Subcutaneous abdominal adipose tissue (tissue), 5 donors: ENCODE data around the gene SPATA33.

Source experiments
- H3K27ac ChIP-seq: one replicate; pipeline ENCODE4 v1.7.0; 2013; ENCODE audit warnings: low read depth, mild to moderate bottlenecking, inconsistent platforms, low read length, moderate library complexity
- H3K27me3 ChIP-seq, 5 donors: one replicate each; pipeline ENCODE4 v1.7.0; 2013; ENCODE audit warnings: low read length in 5 of 5, inconsistent platforms in 1 of 5; ENCODE audit not compliant: control insufficient read depth in 5 of 5, insufficient read depth in 4 of 5
- H3K36me3 ChIP-seq, 5 donors: one replicate each; pipeline ENCODE4 v1.7.0; 2013; ENCODE audit warnings: low read length in 5 of 5; ENCODE audit not compliant: control insufficient read depth in 5 of 5, insufficient read depth in 5 of 5
- H3K4me1 ChIP-seq, 5 donors: one replicate each; pipeline ENCODE4 v1.7.0; 2013; ENCODE audit warnings: low read length in 5 of 5, mild to moderate bottlenecking in 3 of 5, moderate library complexity in 1 of 5; ENCODE audit not compliant: control insufficient read depth in 5 of 5, insufficient read depth in 5 of 5
- H3K4me3 ChIP-seq, 5 donors: one replicate each; pipeline ENCODE4 v1.7.0; 2013; ENCODE audit warnings: low read length in 5 of 5, low read depth in 1 of 5
- H3K9ac ChIP-seq, 5 donors: one replicate each; pipeline ENCODE4 v1.7.0; 2013; ENCODE audit warnings: low read length in 5 of 5, mild to moderate bottlenecking in 4 of 5, moderate library complexity in 3 of 5
- H3K9me3 ChIP-seq, 5 donors: one replicate each; pipeline ENCODE4 v1.7.0; 2013; ENCODE audit warnings: low read length in 5 of 5; ENCODE audit not compliant: control insufficient read depth in 5 of 5
- donor health status: healthy.
- donor health status: healthy.
- donor health status: healthy.
- donor health status: healthy.
- donor health status: healthy.

SPATA33 gene

DNA sequence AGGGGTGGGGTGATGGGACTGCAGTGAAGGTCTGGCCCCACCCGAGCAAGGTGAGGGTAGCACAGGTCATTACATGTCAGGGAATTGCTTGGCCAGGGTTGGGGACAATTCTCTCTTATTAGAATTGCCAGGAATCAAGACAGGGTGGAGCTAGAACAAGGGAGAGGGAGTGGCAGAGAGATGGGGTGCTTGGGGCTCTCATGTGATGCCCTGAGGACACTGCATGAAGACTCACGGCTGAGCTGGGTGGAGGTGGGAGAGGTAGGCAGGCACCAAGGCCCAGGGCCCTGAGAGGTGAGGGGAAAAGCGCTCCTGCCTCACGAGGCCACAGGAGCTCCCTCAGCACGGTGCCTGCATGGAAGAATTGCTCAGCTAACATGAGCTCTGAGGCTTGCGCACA is 40.6 kb upstream of the SPATA33 start:
- Histone ChIP-seq H3K27ac (no peak overlapping the region), H3K4me3 (no peak overlapping the region), H3K36me3 (no peaks in the 10 kb centered on the region), H3K4me1 (peaks cover 0 to 19% (median 1%) of the 10 kb centered on the region in 5 donors), H3K9ac (no peak overlapping the region), H3K27me3 (peaks cover 15 to 38% (median 28%) of the 10 kb centered on the region in 5 donors), H3K9me3 (no peaks in the 10 kb centered on the region)

DNA sequence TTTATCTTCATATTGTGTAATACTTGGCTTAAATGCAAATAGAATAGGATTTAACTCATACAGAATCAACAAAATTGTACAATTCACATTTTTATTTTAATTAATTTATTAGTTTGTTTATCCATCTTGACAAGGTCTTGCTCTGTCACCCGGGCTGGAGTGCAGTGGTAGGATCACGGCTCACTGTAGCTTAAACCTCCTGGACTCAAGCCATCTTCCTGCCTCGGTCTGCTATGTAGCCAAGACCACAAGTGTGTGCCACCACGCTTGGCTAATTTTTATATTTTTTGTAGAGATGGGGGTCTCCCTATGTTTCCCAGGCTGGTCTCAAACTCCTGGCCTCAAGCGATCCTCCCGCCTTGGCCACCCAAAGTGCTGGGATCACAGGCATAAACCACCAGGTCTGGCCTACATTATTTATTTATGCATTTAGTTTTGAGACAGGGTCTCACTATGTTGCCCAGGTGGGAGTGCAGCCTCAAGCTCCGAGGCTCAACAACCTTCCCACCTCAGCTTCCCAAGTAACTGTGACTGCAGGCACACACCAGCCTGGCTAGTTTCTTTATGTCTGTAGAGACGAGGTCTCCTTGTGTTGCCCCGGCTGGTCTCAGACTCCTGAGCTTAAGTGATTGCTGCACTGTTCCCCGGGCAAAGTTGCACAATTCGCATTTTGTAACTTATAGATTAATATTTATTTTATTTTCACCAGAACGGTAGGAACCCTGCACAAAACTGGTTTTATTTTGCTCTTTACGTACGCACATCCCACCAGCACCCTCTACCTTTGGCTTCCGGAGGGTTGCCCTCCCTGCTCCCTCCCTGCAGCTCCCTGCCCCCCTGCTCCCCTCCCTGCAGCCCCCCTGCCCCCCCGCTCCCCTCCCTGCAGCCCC is 39.3 kb upstream of the SPATA33 start:
- no peaks in the 10 kb centered on the region for H3K9me3 ChIP-seq
- peaks cover 15 to 36% (median 33%) of the 10 kb centered on the region in 5 donors for H3K27me3 ChIP-seq
- H3K9ac ChIP-seq, result no peak overlapping the region
- H3K27ac ChIP-seq, result no peak overlapping the region
- H3K4me3 ChIP-seq, result no peak overlapping the region
- H3K4me1 ChIP-seq, result peaks cover 0 to 20% (median 1%) of the 10 kb centered on the region in 5 donors
- H3K36me3 ChIP-seq, result no peaks in the 10 kb centered on the region

DNA sequence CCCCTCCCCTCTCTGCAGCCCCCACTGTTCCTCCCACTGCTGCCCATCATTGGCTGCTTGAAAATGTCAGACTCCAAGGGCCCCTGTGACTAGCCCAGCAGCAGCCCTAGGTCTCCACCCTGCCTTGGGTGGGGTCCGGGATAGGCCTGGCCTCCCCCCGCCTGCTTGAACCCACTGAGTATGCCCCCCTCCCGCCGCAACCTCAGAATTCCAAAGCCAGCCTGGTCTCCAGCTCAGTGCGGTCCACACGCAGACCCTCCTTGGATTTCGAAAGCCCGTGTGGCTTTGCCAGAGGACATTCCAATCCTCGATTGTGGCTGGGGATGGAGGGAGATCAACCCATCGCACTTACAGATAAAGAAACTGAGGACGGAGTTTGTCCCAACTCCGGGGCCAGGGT is 37.8 kb upstream of the SPATA33 start:
- peaks cover 0 to 27% (median 2%) of the 10 kb centered on the region in 5 donors for H3K4me1 ChIP-seq
- no peak overlapping the region for H3K4me3 ChIP-seq
- no peaks in the 10 kb centered on the region for H3K36me3 ChIP-seq
- no peak overlapping the region for H3K9ac ChIP-seq
- no peak overlapping the region for H3K27ac ChIP-seq
- peaks cover 20 to 44% (median 30%) of the 10 kb centered on the region in 5 donors for H3K27me3 ChIP-seq
- no peaks in the 10 kb centered on the region for H3K9me3 ChIP-seq

DNA sequence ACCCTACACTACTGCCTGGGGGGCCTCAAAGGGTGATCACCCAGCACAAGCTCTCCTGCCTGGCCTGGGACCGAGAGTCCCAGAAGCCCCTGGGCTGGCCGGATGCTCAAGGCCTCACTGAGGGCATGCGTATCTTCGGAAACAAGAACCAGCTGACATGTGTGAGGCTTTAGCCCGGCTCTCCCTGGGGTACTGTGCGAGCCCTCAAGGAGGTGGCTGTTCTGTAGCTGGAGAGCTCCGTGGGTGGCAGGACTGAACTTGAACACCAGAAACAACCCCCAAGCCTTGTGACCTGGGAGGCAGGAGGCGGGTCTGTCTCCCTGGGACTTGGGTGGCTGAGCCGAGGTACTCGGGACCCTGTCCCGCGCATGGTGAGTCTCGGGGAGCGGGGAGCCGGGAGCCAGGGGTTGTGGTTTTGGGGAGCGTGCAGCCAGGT is 37.2 kb upstream of the SPATA33 start:
- Histone ChIP-seq H3K4me1 (peaks cover 0 to 27% (median 2%) of the 10 kb centered on the region in 5 donors), H3K4me3 (no peak overlapping the region), H3K27me3 (peaks cover 18 to 43% (median 27%) of the 10 kb centered on the region in 5 donors), H3K36me3 (no peaks in the 10 kb centered on the region), H3K27ac (no peak overlapping the region), H3K9ac (no peak overlapping the region), H3K9me3 (no peaks in the 10 kb centered on the region)

DNA sequence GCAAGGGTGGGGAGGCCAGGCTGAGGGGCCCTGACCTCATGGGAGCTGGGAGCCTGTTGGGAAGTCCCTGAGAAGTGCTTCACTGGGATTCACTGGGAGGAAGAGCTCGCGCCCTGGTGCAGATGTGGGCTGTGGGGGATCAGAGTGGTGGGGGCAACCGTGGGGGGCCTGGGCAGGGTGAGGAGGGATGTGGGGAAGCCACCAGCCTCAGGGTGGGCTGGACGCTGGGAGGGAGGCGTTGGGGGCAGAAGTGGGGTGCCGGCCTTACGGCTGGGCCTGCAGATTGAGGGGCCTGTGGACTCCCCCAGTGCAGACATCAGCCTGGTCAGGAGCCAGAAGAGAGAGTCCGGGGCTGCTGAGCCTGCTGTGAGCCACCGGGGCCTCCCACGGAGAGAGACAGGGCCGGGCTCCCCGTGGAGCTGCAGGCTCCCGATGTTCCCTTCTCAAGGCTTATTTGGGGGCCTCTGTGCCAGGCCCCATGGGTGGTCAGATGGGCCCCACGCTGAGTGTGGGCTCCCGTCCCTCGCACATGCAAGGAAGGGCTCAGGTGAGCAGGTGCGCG is 36.4 kb upstream of the SPATA33 start:
- H3K27me3 ChIP-seq, result peaks cover 18 to 46% (median 26%) of the 10 kb centered on the region in 5 donors
- H3K9ac ChIP-seq, result no peak overlapping the region
- H3K4me3 ChIP-seq, result no peak overlapping the region

DNA sequence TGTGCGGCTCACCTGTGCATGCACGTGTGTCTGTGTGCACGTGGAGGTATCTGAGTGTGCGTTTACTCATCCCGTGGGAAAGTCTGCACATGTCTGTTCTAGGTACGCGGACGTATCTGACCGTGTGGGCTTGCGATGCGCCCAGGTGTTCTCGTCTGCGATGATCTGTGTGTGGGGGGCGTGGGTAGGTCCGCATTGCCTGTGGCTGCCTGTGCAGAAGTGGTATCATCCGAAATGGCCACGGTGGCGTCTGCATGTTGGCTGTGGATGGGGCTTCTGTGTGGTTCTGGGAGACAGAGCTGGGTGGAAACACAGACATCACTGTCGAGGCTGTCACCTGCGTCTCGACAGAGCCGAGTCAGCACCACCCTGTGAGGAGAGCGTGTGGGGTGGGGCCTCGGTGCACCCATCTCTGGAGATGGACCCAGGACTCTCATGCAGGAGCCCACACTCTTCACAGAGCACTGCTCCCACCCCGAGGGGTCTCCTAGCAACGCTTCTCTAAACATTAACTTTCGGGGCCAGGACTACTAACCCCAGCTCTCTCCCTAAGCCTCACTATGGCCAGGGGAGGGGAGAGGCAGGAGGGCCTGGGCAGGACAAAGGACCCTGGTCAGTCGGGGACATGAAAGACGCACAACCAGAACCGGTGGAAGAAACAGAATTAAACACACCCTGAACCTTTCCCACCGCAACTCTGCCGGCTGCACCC is 35.8 kb upstream of the SPATA33 start:
- Histone ChIP-seq H3K27me3 (peaks cover 18 to 46% (median 25%) of the 10 kb centered on the region in 5 donors), H3K9me3 (no peaks in the 10 kb centered on the region), H3K4me3 (no peak overlapping the region), H3K36me3 (no peaks in the 10 kb centered on the region), H3K9ac (no peak overlapping the region), H3K27ac (no peak overlapping the region), H3K4me1 (peaks cover 0 to 21% (median 2%) of the 10 kb centered on the region in 5 donors)

More for the DNA sequence above, 36.4 kb upstream of the SPATA33 start:
- no peaks in the 10 kb centered on the region for H3K9me3 ChIP-seq
- H3K27ac ChIP-seq, result no peak overlapping the region
- no peaks in the 10 kb centered on the region for H3K36me3 ChIP-seq
- peaks cover 0 to 27% (median 2%) of the 10 kb centered on the region in 5 donors for H3K4me1 ChIP-seq

DNA sequence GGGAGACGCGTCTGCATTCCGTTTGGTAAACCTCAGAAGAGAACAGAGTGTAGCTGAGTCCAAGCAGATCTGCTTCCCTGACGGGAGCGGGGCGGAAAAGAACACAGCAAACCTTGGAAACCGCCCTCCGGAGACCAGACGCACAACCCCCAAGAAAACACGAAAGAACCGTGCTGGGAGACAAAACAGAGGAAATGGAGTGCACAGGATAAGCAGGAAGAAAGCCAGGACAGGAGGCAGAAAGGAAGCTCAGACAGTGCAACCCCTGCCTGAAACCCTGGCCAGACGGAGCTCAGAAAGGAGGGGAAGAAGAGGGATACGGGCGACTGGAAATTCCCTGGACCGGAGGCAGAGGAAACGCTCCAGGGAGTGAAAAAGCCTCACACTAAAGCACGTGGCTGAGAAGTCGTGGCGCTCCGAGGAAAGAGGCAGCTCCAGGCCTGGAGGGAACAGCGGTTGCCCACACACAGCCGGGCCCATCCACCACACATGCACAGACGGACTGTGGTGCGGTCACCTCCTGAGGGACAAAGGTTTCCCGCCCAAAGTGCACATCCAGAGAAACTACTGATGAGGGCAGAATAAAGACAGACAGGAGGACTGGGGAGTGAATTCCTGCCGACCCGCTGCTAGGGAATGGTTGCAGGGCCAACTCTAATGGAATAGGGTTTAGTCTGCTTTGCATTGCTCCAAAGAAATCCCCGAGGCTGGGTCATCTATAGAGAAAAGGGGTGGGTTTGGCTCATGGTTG is 34.0 kb upstream of the SPATA33 start:
- no peaks in the 10 kb centered on the region for H3K9me3 ChIP-seq
- no peaks in the 10 kb centered on the region for H3K36me3 ChIP-seq
- H3K4me1 ChIP-seq, result peaks cover 0 to 16% (median 2%) of the 10 kb centered on the region in 5 donors
- peaks cover 18 to 46% (median 24%) of the 10 kb centered on the region in 5 donors for H3K27me3 ChIP-seq
- no peak overlapping the region for H3K9ac ChIP-seq
- peak overlapping the region in 1 of 5 donors; percentile 17 for H3K4me3 ChIP-seq
- H3K27ac ChIP-seq, result no peak overlapping the region

DNA sequence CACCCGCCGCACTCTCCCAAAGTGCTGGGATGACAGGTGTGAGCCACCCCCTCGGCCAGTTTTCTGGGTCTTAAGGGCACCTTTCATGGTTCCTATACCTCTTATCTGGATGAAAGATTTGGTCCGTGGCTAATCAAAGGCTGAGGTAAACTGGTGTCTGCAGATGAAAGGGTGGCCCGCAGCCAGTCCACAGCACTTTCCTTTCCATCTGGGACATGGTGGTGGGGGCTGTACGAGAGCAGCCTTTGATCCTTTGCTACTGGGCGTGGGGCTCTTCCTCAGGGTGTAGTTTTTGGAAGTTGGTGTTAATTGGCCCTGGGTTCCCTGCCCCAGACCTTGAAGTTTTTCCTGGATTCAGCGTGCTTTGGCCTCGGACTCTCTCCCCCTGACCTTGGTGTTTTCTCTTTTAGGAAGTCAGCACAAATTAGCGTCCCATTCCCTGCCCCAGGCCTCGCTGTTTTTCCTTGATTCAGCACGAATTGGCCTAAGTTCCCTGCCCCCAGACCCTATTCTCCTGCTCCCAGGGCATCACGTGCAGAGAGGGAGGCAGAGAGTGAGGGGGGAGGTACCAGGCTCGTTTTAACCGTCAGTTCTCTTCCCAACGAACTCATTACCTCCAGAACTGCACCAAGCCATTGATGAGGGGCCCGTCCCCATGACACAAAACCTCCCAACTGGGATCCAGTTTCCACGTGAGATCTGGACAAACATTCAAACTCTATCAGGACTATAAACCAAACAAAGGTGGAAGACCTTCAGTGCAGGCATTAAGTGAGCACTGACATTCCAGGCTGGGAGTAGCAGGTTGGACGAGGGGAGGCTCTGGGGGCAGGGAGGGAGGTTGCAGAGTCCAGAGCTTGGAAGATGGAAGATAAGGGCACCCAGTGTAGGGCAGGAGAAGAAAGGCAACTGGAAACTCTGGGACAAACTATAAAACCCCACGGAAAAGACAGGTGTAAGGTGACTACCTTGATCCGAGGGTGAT is 32.6 kb upstream of the SPATA33 start:
- H3K36me3 ChIP-seq, result no peaks in the 10 kb centered on the region
- H3K27ac ChIP-seq, result no peak overlapping the region
- H3K27me3 ChIP-seq, result peaks cover 15 to 44% (median 21%) of the 10 kb centered on the region in 5 donors

More for the DNA sequence above, 32.6 kb upstream of the SPATA33 start:
- Histone ChIP-seq H3K9me3 (peaks cover 0 to 3% (median 2%) of the 10 kb centered on the region in 5 donors), H3K4me3 (no peak overlapping the region), H3K9ac (no peak overlapping the region), H3K4me1 (peaks cover 0 to 14% (median 2%) of the 10 kb centered on the region in 5 donors)
